HEK293 (cell line): Measurements from ENCODE around the gene NAPA.

Source experiments
- PRDM1 ChIP-seq: fragments of 450-650 bp; formaldehyde crosslinking; IDR thresholded peaks from 2 replicates; pipeline ENCODE4; 2016; ENCODE audit warnings: missing biosample characterization, missing genetic modification characterization
- YY1 ChIP-seq: fragments of 450-650 bp; formaldehyde crosslinking; IDR thresholded peaks from 2 replicates; pipeline ENCODE4 v1.5.1; 2018; ENCODE audit warnings: missing biosample characterization, missing genetic modification characterization
- ZNF792 ChIP-seq: fragments of 450-650 bp; formaldehyde crosslinking; IDR thresholded peaks from 2 replicates; pipeline ENCODE4 v1.5.1; 2016; ENCODE audit warnings: missing biosample characterization, missing genetic modification characterization
- TF ChIP-seq, protein P1 (sequence below): fragments of 450-650 bp; formaldehyde crosslinking; IDR thresholded peaks from 2 replicates; pipeline ENCODE4 v1.5.1; 2016; ENCODE audit warnings: missing biosample characterization, missing genetic modification characterization
- TF ChIP-seq, protein P2 (sequence below): fragments of 450-650 bp; formaldehyde crosslinking; IDR thresholded peaks from 2 replicates; pipeline ENCODE4 v1.5.1; 2016; ENCODE audit warnings: missing biosample characterization, missing genetic modification characterization, low read depth

DNA sequence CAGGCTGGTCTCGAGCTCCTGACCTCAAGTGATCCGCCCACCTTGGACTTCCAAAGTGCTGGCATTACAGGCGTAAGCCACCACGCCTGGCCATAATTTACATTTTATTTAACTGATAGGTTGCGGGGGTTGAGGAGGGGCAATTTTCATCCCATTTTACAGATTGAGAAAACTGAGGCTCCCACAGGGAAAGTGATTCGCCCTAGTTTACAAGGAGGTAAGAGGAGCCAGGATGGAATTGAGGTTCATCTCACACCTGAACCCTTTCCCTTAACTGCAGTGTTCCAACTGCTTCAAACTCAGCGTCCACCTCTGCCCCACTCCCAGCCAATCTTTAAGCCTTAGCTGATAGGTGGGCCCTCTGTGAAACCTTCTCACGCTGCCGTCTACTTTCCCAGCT lies 4.0 kb upstream of the NAPA start:
- TF ChIP-seq, protein P1, sequence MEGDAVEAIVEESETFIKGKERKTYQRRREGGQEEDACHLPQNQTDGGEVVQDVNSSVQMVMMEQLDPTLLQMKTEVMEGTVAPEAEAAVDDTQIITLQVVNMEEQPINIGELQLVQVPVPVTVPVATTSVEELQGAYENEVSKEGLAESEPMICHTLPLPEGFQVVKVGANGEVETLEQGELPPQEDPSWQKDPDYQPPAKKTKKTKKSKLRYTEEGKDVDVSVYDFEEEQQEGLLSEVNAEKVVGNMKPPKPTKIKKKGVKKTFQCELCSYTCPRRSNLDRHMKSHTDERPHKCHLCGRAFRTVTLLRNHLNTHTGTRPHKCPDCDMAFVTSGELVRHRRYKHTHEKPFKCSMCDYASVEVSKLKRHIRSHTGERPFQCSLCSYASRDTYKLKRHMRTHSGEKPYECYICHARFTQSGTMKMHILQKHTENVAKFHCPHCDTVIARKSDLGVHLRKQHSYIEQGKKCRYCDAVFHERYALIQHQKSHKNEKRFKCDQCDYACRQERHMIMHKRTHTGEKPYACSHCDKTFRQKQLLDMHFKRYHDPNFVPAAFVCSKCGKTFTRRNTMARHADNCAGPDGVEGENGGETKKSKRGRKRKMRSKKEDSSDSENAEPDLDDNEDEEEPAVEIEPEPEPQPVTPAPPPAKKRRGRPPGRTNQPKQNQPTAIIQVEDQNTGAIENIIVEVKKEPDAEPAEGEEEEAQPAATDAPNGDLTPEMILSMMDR (tag by site-specific recombination): no peak
- TF ChIP-seq YY1: no peak
- no peak for TF ChIP-seq PRDM1 (tag by site-specific recombination)
- TF ChIP-seq, protein P2, sequence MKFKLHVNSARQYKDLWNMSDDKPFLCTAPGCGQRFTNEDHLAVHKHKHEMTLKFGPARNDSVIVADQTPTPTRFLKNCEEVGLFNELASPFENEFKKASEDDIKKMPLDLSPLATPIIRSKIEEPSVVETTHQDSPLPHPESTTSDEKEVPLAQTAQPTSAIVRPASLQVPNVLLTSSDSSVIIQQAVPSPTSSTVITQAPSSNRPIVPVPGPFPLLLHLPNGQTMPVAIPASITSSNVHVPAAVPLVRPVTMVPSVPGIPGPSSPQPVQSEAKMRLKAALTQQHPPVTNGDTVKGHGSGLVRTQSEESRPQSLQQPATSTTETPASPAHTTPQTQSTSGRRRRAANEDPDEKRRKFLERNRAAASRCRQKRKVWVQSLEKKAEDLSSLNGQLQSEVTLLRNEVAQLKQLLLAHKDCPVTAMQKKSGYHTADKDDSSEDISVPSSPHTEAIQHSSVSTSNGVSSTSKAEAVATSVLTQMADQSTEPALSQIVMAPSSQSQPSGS: no peak
- TF ChIP-seq ZNF792 (tag by site-specific recombination): no peak
